OCI-LY7 (cell line): ENCODE measurements around the gene HOXB5.

Experiments used
- CTCF ChIP-seq: fragments of 200-600 bp; sonication (generic); conservative IDR thresholded peaks from 2 replicates; pipeline ENCODE4 v1.5.1; 2014; ENCODE audit warnings: mild to moderate bottlenecking, antibody characterized with exemption, low read length, moderate library complexity, mixed read lengths
- EZH2phosphoT487 ChIP-seq: fragments of 200-600 bp; sonication (generic); IDR thresholded peaks from 2 replicates; pipeline ENCODE4 v1.6.1; 2018; ENCODE audit warnings: low read depth, borderline replicate concordance, mild to moderate bottlenecking, mixed run types, antibody characterized with exemption, low read length, moderate library complexity, mixed read lengths

DNA sequence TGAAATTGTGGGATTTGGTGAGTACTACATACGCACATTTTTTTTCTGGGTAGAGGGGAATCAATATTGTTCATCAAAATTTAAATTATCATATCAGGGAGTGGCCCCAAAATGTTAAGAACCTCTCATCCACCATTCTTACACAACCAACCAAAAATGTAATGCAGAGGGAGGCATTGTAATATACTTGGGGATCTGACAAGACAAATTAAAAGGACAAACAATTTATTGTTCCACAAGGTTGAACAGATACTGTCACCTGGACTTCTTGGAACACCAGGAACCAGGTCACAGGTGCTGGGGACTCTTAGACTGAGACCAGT is 47.2 kb upstream of the HOXB5 start:
- no peak for TF ChIP-seq CTCF
- TF ChIP-seq EZH2phosphoT487 = no peak
